ENCODE data around the gene HERPUD2.

- no peak for TF ChIP-seq CTCF (conservative IDR thresholded peaks at IDR 0.05; ENCODE audit: low read depth, low read length)
- TF ChIP-seq EZH2 (IDR thresholded peaks at IDR 0.05; ENCODE audit: low read length, unreplicated experiment) = no peak
Measured at GRCh38 chr7:35727571-35727970, 32.6 kb upstream of the HERPUD2 start.

Measured in PC-3 (cell line).